SU-DHL-6 (cell line): ENCODE results near the gene SHMT1.

ENCODE experiments used
- CTCF ChIP-seq: fragments of 200-600 bp; sonication (generic); IDR thresholded peaks from one replicate; pipeline ENCODE4 v1.5.1; 2017; ENCODE audit warnings: antibody characterized with exemption, mild to moderate bottlenecking, low read length, moderate library complexity; ENCODE audit not compliant: insufficient read depth, poor library complexity, severe bottlenecking
- EZH2phosphoT487 ChIP-seq: fragments of 200-600 bp; sonication (generic), shearing (Covaris generic); conservative IDR thresholded peaks from 2 replicates; pipeline ENCODE4 v1.6.1; 2018; ENCODE audit warnings: mild to moderate bottlenecking, antibody characterized with exemption, low read length, moderate library complexity, mixed read lengths

GRCh38 chr17:18281788-18282187, 81.6 kb downstream of the SHMT1 start:
- TF ChIP-seq CTCF, result no peak
- TF ChIP-seq EZH2phosphoT487, result no peak
